ENCODE measurements around the gene SLC4A3. TPM values are rescaled to one million over a fixed set of nuclear protein-coding genes. Genes with fewer than 3 reads are reported as not detected.
A peak's percentile ranks its signal among the peaks of the same experiment; 100 is the strongest.

The SLC4A3 gene
- total and polyA plus RNA-seq, 2 donors from 2014 or later = 4.9 to 5.2 TPM

DNA sequence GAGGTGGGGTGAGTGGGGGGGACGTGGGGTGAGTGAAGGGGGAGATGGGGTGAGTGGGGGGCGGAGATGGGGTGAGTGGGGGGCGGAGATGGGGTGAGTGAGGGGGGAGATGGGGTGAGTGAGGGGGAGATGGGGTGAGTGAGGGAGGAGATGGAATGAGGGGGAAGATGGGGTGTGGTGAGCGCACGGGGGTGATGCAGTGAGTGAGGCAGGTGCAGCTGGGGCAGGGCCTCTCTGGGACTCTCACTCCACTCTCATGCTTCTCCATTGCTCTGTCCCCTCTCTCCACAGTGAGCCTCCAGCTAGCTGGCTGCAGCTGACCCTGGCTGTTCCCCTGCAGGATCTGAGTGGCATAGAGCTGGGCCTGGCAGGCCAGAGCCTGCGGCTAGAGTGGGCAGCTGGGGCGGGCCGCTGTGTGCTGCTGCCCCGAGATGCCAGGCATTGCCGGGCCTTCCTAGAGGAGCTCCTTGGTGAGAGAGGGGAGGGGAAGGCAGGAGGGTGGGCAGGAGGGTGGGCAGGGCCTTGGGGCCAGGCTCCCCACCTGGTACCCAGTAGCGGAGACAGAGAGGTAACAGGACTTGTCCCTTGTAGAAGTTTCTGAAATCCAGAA is 13.9 kb upstream of the SLC4A3 start:
- Histone ChIP-seq H3K27me3 (ENCODE audit: control insufficient read depth, insufficient read depth, low read length) (no peaks in the 10 kb centered on the region), H3K36me3 (ENCODE audit: control insufficient read depth in 2 of 3, insufficient read depth in 3 of 3, low read length in 3 of 3) (peaks cover 0 to 31% (median 11%) of the 10 kb centered on the region in 3 donors), H3K9ac (ENCODE audit: low read length in 3 of 3) (no peak overlapping the region), H3K9me3 (ENCODE audit: control insufficient read depth in 2 of 3, insufficient read depth in 1 of 3, low read length in 3 of 3) (no peaks in the 10 kb centered on the region), H3K4me3 (ENCODE audit: low read length in 3 of 3) (no peak overlapping the region), H3K27ac (ENCODE audit: low read depth in 2 of 2, low read length in 2 of 2) (no peak overlapping the region), H3K4me1 (ENCODE audit: control insufficient read depth in 2 of 3, insufficient read depth in 2 of 3, low read depth in 1 of 3, low read length in 3 of 3) (no peaks in the 10 kb centered on the region)
- no peak for FAIRE-seq
- DNase-seq = peak in 1 of 5 donors; percentile 51
- intact Hi-C loops (cut with DNase I) = no loop called here
- TF ChIP-seq, protein P1, sequence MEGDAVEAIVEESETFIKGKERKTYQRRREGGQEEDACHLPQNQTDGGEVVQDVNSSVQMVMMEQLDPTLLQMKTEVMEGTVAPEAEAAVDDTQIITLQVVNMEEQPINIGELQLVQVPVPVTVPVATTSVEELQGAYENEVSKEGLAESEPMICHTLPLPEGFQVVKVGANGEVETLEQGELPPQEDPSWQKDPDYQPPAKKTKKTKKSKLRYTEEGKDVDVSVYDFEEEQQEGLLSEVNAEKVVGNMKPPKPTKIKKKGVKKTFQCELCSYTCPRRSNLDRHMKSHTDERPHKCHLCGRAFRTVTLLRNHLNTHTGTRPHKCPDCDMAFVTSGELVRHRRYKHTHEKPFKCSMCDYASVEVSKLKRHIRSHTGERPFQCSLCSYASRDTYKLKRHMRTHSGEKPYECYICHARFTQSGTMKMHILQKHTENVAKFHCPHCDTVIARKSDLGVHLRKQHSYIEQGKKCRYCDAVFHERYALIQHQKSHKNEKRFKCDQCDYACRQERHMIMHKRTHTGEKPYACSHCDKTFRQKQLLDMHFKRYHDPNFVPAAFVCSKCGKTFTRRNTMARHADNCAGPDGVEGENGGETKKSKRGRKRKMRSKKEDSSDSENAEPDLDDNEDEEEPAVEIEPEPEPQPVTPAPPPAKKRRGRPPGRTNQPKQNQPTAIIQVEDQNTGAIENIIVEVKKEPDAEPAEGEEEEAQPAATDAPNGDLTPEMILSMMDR (IDR thresholded peaks at IDR 0.05; ENCODE audit: borderline replicate concordance, extremely low read depth, insufficient read depth) = no peak

DNA sequence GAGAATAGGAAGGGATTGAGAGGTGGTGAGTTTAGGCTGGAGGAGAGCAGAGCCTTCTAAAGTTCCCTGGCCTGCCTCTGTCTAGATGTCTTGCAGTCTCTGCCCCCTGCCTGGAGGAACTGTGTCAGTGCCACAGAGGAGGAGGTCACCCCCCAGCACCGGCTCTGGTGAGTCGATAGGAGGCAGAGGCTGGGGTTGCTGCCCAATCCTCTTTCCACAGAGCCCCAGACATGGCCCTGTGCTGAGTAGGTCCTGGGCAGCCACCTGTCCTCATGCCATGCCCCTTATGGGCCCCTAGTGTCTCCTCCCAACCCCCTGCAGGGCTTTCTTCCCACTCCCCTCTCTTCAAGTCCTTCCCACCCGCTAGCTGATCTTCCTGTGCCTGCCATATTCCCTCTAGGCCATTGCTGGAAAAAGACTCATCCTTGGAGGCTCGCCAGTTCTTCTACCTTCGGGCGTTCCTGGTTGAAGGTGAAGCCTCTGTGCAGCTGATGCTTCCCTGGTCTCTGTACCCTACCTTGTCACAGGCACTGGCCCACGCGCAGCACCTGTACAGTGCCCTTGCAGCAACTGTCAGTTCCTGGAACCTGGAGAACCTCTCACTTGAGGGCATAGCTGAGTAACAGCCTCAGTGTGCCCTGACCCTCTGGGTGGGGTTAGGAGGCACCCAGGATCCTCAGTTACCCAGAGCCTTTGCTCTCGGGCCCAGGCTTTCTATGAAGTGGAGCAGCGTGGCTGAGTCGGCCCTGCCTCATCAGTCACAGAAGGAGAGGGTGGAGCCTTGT is 13.2 kb upstream of the SLC4A3 start:
- H3K4me1 ChIP-seq (ENCODE audit: control insufficient read depth in 2 of 3, insufficient read depth in 2 of 3, low read depth in 1 of 3, low read length in 3 of 3) = no peaks in the 10 kb centered on the region
- DNase-seq = peak in 1 of 5 donors; percentile 58
- H3K9me3 ChIP-seq (ENCODE audit: control insufficient read depth in 2 of 3, insufficient read depth in 1 of 3, low read length in 3 of 3) = no peaks in the 10 kb centered on the region
- TF ChIP-seq, protein P1 (IDR thresholded peaks at IDR 0.05; ENCODE audit: borderline replicate concordance, extremely low read depth, insufficient read depth) = no peak
- no peak overlapping the region for H3K27ac ChIP-seq (ENCODE audit: low read depth in 2 of 2, low read length in 2 of 2)
- peaks cover 0 to 31% (median 11%) of the 10 kb centered on the region in 3 donors for H3K36me3 ChIP-seq (ENCODE audit: control insufficient read depth in 2 of 3, insufficient read depth in 3 of 3, low read length in 3 of 3)
- H3K27me3 ChIP-seq (ENCODE audit: control insufficient read depth, insufficient read depth, low read length) = no peaks in the 10 kb centered on the region
- FAIRE-seq = no peak
- H3K9ac ChIP-seq (ENCODE audit: low read length in 3 of 3) = no peak overlapping the region
- intact Hi-C loops (cut with DNase I) = no loop called here
- H3K4me3 ChIP-seq (ENCODE audit: low read length in 3 of 3) = no peak overlapping the region

DNA sequence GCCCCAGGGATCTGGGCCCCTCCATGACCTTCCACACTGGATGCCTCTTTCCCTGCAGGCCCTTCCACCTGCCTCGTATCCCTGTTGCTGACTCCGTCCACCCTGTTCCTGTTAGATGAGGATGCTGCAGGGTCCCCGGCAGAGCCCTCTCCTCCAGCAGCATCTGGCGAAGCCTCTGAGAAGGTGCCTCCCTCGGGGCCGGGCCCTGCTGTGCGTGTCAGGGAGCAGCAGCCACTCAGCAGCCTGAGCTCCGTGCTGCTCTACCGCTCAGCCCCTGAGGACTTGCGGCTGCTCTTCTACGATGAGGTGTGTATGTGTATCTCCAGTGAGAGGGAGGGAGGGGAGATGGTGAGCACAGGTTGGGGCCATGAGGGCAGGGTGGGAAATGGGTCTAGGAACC is 12.4 kb upstream of the SLC4A3 start:
- FAIRE-seq = no peak
- H3K4me1 ChIP-seq (ENCODE audit: control insufficient read depth in 2 of 3, insufficient read depth in 2 of 3, low read depth in 1 of 3, low read length in 3 of 3) = no peaks in the 10 kb centered on the region
- intact Hi-C loops (cut with DNase I) = no loop called here
- H3K36me3 ChIP-seq (ENCODE audit: control insufficient read depth in 2 of 3, insufficient read depth in 3 of 3, low read length in 3 of 3) = peaks cover 0 to 31% (median 11%) of the 10 kb centered on the region in 3 donors
- H3K27me3 ChIP-seq (ENCODE audit: control insufficient read depth, insufficient read depth, low read length) = no peaks in the 10 kb centered on the region
- H3K4me3 ChIP-seq (ENCODE audit: low read length in 3 of 3) = no peak overlapping the region
- no peaks in the 10 kb centered on the region for H3K9me3 ChIP-seq (ENCODE audit: control insufficient read depth in 2 of 3, insufficient read depth in 1 of 3, low read length in 3 of 3)
- TF ChIP-seq, protein P1 (IDR thresholded peaks at IDR 0.05; ENCODE audit: borderline replicate concordance, extremely low read depth, insufficient read depth) = no peak
- H3K9ac ChIP-seq (ENCODE audit: low read length in 3 of 3) = no peak overlapping the region
- no peak overlapping the region for H3K27ac ChIP-seq (ENCODE audit: low read depth in 2 of 2, low read length in 2 of 2)
- peak in 1 of 5 donors; percentile 46 for DNase-seq

Measured in kidney (tissue), 14 donors.